GM18505 (cell line): ENCODE measurements around the gene LRRC4C.

Source experiments
- ATAC-seq: cut with Tn5 transposase; IDR thresholded peaks from one replicate; pipeline ENCODE4 v1.9.1; 2021; ENCODE audit not compliant: unreplicated experiment
- POLR2A ChIP-seq: IDR thresholded peaks from 4 replicates; pipeline ENCODE4 v1.6.1; 2011; ENCODE audit warnings: borderline replicate concordance; ENCODE audit not compliant: insufficient read depth, insufficient read length; ENCODE audit errors: extremely low read depth

The LRRC4C gene

DNA sequence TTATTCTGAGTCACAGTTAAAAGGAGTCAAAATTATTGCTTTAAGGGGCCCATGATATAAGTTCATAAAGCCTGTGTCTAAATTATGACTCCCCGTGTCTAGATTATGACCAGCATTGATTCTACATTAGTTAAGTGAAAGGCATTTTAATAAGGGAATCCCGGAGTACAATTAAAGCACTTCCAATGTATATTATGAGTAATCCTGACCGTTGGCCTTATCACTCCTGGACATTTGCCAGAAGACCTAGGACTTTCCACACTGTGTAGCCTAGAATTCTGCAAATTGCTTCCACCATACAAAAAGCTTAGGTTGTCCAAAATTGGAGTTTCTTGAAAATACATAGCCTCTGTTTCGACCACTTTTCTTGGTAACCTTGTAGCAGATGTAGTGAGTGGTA is 1292.6 kb downstream of the LRRC4C start:
- no peak for ATAC-seq
- TF ChIP-seq POLR2A, result no peak

DNA sequence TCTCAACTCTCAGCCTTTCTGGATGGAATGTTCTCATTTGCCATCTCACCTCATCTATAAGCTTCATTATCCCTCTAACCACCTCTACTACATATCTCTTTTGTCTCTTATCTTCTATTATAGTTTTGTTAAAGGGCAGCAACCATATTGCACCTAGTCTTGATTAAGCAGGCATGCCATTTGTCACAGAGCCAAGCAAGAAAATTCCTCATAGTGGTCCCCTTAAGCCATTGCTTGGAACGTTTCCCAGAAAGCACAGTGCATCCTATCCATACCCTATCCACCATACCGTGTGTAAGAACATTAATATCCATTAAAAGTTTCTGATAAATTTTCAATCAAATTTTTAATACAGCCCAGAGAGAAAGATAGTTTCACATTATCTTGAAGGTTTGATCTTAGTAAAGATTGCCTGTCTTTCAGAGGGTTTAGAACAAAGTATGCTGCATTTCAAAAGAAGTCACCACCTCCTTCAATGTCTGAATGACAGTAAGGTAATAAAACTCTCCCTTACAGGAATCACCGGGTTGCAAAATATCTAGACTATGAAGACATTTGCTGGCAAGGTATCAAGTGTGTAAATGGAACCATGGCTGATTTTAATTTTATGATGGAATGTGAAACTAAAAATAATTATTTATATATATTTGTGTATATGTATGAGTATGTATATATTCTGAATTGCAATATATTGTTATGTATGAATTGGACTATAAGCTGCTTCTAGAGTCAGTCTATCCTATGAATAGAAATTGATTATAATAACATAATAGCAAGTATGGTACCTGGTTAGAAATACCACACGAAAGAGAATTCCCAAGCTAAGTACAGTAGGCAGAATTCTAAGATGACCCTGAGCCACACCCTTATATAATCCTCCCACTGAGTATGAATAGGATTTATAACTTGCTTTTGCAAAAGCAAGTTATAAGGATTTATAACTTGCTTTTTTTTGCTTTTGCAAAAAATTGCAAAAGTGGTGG is 1296.3 kb downstream of the LRRC4C start:
- no peak for TF ChIP-seq POLR2A
- ATAC-seq, result no peak

DNA sequence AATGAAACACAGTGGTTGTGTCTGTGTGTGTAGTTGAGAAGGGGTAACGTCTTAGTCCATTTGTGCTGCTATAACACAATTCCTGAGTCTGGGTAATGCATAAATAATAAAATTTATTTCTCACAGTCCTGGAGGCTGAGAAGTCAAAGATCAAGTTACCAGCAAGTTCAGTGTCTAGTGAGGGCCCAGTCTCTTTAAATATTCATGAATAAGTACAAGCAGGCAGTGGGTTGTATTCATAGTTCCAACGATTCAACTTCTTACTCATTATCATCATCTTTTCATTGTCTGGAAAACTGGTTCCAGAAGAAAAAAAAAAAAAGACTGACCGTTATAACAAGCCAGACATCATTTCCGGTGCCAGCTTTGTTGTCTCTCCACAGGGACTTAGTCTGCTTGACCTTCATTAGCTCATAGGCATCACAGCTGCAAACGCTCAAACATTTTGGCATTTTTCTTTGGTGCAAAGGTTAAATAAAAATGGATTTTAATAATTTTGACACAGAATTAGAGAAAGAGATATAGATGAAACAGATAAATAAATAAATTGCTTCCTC is 1297.5 kb downstream of the LRRC4C start:
- TF ChIP-seq POLR2A, result no peak
- no peak for ATAC-seq

DNA sequence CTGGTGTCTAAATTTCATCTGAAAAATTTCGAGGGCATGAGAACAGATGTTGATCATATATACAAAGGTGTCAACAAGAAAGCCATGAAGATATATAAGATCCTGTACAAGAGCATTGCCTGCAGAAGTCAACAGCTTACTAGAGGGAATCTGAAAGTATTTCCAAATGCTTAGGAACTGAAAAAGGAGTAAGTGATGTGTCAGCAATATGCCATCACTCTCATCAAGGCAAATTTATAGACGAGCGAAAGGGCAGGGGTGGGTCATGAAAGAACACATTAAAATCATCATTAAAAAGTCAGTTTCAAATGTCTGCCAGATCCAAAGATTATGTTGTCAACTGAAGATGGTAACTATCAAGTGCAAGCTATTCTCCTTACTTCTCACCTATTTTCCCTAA is 1299.0 kb downstream of the LRRC4C start:
- TF ChIP-seq POLR2A, result no peak
- ATAC-seq, result no peak

DNA sequence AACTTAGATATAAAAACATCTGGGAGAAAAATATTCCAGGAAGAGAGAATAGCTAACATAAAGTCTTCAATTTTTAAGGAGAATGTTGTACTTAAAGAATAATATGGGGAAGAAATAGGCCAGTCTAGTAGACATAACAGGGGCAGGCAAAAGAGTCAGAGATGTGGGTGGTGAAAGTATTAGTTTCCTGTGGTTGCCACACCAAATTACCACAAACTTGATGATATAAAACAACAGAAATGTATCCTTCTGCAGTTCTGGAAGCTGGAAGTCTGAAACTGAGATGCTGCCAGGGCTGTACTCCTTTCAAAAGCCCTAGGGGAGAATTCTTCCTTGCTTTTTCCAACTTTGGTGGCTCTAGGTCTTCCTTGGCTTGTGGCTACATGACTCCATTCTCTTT is 1309.7 kb downstream of the LRRC4C start:
- ATAC-seq, result no peak
- no peak for TF ChIP-seq POLR2A

DNA sequence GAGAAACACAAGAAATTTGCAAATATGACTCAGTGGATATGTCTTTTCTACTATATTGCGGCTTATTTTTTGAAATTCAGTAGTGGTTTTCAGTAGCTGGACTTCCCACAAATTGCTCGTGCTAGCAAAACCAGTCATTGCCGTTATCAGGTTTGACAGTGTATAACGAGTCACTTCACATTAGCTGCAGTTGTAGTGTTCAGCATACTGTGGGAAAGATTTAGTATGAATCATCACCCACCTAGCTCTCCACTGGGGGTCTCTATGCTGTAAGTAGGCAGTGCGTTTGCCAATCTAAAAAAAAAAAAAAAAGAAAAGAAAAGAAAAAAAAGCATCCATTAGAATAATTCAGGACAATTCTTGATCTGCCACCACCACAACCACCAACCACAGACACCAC is 1318.9 kb downstream of the LRRC4C start:
- no peak for TF ChIP-seq POLR2A
- no peak for ATAC-seq

DNA sequence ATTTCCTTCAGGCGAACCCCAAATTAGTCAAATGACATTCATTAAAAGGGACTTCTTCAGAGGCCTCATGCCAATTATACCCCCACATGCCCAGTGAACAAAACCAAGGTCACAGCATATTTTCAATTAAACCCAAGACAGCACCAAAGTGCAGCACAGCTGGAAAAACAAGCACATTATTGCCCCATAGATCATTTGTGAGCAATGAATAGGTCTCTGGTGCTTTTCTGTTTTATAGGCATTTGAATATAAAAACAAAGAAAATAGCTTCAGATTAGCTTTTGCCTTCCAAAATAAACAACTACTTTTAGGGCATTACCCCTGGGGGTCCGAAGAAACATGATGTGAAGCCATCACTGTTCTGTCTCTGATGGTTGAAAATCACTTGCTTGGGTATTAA is 1319.9 kb downstream of the LRRC4C start:
- no peak for ATAC-seq
- no peak for TF ChIP-seq POLR2A

DNA sequence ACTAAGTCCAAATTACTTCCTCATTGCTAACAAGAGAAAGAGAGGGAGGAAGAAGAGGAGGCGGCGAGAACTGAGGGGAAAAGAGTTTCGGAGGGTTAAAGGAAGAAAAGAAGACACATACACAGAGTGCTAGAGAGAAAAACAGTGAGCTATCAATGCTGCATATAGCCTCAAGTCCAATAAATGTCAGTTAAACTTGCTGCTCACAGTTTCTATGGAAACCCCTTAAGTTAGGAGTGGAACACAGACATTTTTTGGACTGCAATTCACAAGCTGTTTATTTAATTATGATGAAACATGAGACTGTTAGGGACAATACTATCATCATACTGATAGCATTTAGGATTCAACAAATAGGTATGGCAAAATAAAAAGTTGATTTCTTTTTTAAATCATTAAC is 1320.4 kb downstream of the LRRC4C start:
- no peak for ATAC-seq
- TF ChIP-seq POLR2A, result no peak

DNA sequence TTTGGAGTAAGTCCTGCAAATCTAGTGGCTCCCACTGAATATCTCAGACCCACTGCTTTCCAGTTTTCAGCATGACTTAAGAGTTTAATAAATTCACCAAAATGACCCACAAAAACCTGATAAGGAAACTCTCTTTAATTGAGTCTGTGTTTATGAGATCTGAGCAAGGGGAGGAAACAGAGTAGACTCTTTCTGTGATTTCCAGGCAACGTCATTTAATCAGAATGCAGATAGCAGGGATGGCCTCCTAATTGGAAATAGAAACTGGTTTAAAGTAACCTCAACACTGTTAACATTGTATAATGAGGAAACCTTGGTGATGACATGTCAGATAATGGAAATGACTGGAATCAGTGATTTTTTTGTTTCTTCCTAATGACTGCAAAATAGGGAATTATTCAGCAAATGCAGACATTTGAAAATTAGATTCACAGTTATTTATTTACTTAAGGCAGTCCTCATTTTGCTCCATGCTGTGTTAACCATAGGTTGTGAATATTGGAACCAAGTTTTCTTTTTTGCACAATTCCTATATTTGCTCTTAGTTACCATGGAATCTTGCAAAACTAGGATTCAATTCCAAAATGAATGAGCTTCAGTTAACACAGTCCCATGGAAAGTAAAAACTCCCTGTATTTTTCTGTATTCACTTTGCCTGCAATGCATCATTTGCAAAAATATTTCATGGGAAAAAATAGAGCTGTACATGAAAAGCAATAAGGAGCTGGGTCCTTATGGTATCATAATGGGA is 1324.5 kb downstream of the LRRC4C start:
- TF ChIP-seq POLR2A, result no peak
- no peak for ATAC-seq

DNA sequence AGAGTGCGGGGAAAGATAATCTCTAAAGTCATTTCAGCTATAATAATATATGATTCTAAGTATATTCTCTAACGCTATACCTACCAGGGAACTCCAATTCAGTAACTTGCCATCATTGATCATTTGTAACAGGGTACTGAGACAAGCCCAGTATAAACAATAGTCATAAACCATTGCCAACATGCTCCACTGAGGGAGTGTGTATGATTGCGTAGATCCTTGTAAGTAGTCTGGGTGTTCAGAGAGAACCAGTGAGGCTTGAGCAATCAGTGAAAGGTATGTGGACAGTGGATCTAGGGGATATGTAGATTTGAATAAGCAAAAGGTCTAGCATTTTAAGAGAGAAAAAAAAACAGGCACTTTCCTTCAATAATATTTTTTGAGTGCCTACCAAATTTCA is 1326.0 kb downstream of the LRRC4C start:
- no peak for TF ChIP-seq POLR2A
- ATAC-seq, result no peak

DNA sequence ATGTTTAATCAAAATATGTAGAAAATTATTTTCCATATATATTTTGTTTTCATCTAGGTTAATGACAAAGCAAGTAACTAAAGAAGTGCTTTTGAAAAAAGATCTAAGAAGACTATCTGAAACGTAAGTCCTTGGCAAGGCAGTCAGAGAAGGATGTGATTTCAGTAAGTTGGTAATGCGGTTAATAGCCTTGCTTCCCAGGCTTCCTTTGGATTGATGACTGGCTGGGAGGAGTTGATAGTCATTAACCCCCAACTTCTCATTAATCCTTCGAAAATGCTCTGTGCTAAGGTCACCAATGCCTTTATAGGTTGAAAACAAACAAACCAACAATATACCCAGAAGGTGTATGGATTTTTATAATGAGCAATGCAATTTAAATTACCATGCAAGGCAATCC is 1326.5 kb downstream of the LRRC4C start:
- no peak for TF ChIP-seq POLR2A
- ATAC-seq, result no peak

DNA sequence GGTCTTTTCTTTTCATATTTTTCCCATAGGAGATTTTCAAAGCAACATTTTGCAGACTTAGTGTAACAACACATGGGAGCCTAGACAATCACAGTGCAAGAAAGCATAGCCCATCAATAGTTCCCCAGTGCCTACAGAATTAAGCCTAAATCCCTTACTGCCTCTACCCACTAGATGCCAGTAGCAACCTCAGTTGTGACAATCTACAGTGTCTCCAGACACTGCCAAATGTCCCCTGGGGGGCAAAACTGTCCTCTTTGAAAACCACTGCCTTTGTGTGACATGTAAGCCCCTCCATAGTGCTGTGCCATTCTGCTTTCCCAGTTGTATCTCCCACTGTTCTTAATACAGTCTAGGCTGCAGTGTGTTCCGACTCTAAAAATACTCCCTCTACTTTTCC is 1329.0 kb downstream of the LRRC4C start:
- no peak for ATAC-seq
- no peak for TF ChIP-seq POLR2A

DNA sequence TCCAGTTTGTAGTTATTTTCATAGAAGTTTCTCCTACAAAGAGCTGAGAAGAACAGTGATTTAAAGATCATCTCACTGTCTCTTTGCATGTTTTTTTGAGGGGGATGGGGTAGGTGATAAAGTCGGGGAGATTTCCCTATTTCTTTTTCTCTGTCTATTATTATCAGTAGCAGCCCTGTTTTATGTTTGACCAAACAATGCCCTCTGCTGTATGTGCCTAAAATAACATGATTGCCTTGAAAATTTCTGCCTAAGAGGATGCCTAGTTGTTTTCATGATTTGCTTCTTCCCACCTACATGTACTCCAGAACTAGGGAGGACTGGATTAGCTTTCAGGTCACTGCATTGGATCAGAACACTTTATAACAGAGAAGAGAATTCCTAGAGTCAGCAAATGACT is 1330.2 kb downstream of the LRRC4C start:
- no peak for TF ChIP-seq POLR2A
- ATAC-seq, result no peak
